GM21447 (cell line): Measurements from ENCODE around the gene CRYBG3.

ENCODE experiments used
- ATAC-seq: cut with Tn5 transposase; IDR thresholded peaks from one replicate; pipeline ENCODE4 v1.9.1; 2021; ENCODE audit not compliant: unreplicated experiment

Gene CRYBG3

DNA sequence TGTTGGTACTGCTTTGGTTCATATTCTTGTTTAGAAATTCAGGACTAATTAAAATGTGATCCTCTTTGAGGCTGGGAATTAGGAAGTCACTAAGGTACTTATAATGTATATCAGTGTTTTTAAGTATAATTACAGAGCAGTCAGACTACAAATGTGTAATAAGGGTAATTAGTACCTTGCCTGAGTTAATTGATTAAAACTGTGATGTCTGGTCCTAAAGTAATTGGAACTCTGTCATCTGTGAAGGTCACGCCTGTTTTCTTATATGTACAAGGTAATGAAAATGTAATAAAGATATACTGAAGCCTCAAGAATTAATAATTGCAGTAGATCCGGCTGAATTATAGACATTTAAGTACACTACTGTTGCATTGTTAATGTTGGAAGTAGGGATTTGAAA is 117.6 kb downstream of the CRYBG3 start:
- no peak for ATAC-seq

DNA sequence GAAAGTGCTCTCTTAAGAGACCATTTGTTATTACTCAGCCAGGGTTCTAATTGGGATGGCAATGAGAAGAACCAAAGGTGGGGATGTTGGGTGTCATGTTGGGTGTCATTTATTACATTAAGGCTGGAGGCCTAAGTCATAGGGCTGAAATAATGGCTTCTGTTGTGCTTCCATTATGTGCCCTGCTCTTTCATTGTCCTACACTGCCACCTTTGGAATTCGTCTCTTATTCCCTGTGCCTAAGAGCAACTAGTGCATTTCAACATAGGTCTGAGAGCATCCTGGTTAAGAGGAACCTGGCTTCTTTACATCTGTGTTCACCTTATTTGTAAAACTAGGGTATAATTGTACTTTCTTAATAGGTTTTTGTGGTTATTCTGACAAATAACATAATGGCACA is 118.2 kb downstream of the CRYBG3 start:
- ATAC-seq = no peak

DNA sequence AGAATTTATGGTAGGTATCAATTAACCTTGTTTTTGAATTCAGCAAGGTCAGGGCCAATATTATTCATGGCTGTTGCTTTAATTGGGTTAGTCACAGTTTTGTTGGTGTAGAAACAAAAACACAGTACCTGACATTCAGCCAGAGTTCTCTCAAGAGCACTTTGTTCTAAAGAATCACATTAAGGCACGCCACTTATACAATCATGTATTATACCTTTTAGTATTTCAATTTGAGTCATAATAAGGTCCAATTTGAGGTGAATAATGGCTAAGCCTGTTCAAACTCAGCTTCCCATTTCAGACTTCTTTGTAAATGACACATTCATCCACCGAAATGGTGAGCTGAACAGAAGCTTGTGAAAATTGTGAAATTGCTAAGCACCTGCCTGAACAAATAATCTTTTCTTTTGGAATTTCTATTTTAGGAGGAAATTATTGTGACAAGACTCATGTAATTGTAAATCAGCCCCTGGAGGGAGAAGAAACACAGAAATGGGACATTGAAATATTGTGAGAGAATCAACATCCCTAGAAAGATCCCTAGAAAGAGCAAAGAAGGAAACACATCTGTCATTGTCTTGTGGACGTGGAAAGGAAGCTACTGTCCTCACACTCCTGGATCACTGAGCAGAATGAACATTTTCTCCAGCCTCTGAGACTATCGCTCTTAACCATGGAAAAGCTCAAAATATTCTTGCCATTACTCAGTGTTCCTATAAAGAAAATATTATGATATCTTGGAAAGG is 121.2 kb downstream of the CRYBG3 start:
- no peak for ATAC-seq

DNA sequence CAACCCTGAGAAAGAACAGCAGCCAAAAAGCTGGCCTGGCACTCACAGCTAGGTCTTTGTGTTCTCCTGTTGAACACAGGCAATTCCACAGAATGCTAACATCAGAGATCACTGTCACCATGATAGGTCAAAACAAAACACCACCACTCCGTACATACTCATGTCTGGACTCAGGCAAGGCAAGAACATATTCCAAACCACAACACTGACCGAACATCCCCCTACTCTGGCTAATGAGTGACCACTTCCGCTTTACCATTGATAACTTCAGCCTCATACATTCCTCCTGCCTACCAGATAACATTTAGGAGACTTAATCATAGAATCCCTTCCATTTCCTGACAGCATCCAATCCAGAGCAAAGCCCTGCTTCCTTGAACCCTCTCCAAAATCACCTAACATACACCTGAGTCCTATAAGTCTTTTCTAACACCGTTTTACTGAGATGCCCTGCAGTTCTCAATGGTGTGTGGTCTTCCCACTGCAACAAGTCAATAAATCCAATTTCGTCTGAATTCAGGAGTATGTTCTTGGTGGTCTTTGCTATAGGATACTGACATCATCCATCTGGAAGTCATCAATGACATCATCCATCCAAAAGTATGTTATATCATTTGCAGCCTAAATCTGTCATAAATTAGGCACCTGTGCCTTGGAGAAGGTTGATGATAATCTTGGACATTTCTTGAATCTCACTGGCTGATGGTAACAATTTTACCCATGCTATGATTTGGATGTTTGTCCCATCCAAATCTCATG is 126.7 kb downstream of the CRYBG3 start:
- ATAC-seq = no peak

DNA sequence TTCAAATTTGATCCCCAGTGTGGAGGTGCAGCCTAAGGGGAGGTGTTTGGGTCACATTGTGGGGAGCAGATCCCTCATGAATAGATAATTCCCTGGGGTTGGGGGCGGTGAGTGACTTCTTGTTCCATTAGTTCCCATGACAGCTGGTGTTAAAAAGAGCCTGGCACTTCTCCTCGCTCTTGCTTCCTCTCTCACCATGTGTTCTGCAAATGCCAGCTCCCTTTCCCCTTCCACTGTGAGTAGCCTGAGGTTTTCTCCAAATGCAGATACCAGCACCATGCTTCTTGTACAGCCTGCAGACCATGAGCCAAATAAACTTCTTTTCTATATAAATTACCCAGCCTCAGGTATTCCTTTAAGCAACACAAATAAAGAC is 127.3 kb downstream of the CRYBG3 start:
- ATAC-seq = no peak

DNA sequence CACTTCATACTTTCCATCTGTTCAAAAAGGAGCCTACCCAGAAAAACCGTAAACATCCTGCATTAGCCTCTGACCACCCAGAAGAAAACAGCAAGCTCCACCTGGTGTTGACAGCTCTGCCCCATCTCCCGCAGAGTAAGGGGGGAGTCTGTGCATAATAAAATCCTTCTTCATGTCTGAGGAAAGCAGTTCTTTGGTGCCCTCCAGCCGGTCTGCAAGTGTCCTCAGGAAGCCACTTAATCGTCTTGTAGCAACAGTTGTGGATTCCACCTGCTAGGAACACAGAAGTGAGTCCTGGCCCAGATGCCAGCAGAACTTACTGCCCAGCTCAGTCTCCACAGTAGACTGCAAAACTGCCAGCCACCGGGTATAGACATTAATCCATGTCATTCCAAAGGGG is 127.9 kb downstream of the CRYBG3 start:
- no peak for ATAC-seq

DNA sequence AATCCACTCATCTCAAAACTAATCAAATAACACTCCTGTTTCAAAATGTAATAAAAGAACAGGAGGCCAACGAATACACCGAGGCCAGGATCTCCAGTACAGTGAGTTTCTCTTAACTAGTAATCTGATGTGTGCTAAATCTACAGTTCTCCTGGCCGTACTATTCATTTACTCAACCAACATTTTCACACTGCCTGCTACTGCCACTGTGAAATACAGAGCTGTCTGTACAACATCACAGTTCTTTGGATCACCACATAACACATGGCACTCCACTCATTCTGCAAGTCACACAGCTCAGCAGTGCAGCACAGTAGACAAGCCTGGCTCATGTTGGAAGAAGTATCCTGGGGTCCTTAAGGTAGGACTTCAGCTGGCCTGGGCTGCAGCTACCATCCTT is 128.5 kb downstream of the CRYBG3 start:
- ATAC-seq = no peak

DNA sequence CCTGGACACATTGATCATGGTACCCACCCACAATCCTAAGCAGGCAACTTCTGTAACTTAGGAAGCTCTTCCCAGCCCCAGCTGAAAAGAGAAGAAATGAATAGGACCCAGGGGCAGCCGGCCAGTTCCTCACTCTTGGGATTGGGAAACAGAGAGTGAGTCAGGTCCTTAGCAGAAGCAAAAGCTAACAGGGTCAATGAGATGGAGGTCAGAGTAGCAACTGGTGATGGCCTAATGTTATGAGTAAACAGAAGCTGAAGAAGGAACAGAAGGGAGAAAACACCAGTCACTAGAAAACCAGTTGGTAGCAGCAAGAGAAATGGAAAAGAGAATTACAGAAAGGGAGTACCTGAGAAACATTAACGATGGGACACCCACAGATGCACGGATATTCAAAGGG is 130.5 kb downstream of the CRYBG3 start:
- ATAC-seq = no peak

DNA sequence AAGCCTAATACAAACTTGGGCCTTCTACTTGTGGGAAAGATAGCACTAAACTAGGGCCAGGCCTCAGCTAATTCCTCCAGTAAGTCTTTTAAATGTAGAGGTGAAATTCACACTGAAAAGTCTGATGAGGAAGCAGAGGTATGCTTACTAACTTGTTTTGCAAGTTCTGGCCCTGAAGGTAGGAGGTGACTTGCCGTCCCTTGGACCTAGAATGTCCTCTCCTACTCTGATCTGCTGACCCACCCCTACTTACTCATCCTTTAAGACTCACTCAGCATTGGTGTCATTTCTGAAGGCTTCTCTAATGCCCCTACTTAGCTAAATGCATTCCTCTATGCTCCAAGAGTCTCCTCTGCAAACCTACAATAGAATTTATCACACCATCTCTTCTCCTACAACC is 131.1 kb downstream of the CRYBG3 start:
- ATAC-seq = no peak

DNA sequence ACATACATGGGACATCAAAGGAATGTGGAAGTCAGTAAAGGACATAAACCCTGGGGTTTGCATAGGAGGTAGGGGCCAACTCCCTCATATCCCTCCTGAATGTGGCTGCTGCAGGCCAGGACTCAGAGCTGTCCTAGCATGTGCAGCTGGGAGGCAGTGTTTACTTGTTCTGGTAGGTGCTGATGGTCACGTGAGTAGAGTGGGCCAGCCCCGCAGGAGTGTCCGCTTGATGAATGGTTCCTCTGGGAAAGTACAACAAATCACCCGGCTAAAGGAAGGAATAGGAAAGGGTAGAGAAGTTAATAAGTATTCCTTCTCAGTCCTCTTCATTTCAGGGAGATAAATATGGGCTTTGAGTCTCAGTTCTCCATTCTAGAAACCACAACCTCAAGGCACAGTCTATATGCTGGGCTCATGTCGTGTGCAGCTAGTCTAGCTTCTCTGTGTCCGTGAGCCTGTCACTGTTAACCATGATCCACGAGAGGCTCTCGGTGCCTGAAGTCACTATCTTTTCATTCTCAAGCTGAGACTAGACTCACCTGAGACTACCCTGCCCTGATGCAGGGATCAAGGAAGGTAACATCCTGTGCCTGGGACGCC is 132.5 kb downstream of the CRYBG3 start:
- ATAC-seq = no peak

DNA sequence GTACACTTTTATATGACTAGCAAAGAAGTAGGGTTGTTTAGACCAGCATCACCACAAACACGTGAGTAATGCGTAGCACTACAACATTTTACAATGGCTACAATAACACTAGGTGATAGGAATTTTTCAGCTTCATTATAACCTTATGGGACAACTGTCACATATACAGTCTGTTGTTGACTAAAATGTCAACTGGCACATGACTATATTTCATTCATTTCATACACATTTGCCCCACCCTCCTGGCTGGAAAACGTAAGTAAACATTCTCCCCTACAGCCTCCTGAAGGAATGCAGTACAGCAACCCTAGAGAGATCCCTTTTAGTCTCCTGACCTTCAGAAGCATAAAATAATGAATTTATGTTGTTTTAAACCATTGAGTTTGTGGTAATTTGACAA is 134.2 kb downstream of the CRYBG3 start:
- ATAC-seq = no peak

DNA sequence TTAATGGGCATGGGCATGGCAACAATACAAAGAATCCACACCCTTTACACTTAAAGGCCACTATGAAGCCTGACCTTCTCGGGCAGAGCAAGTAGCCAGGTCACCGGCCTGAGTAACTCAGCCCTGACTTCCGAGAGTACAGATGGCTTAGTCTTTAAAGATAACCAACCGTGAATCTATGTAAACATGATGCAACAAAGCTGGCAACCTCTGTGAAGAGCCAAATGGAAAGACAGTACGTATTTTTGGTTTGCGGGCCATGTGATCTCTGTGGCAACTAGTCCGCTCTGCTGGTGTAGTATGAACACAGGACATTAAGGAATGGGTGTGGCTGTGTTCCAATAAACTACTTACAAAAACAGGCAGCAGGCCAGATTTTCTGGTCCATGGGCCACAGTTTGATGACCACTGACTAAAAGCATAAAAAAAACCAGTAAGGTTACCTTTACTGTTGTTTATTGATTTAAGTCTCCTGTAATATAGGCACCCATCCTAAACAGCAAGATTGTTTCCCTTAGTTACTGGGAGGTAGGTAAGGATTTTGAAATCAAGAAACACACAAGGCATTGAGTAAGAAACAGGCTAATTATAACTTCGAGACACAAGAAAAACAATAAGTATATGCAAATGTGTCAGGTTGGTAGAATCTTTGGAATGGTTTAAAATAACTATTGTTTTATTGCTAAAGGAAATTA is 136.0 kb downstream of the CRYBG3 start:
- ATAC-seq = no peak

DNA sequence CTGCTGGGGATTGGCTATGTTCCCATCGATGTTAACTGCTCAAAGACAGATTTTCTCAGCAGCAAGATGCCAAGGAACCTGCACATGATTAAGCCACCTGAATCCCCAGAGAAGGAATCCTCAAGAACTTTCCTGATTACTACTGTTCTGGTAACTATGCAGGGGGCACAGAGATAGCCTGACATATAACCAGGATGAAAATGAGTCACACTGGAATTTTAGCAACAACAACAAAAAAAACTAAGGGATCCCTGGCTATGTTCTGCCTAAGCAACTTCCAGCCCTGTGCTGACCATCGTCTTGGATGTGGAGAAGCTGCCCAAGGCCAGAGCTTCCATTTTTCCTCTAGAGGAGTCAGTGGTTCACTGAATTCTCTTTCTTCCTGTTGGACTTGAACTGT is 136.6 kb downstream of the CRYBG3 start:
- no peak for ATAC-seq

DNA sequence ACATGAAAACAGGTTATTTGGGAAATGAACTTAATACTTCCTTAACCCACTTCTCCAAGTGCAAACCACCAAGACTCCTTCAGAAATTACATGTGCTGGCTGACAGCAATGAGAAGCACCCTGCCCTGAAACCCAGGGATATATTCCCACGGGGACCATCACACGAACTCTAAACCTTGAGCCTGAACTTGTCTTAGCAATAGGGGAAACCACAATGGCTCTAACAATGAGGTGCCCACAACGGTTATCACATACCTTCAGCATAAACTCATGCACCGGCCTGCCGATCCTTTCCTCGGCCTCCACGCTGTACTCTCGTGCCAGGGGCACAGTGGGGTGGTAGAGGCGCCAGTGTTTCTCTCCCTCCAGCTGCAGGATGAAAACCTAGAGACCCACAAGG is 137.0 kb downstream of the CRYBG3 start:
- no peak for ATAC-seq

DNA sequence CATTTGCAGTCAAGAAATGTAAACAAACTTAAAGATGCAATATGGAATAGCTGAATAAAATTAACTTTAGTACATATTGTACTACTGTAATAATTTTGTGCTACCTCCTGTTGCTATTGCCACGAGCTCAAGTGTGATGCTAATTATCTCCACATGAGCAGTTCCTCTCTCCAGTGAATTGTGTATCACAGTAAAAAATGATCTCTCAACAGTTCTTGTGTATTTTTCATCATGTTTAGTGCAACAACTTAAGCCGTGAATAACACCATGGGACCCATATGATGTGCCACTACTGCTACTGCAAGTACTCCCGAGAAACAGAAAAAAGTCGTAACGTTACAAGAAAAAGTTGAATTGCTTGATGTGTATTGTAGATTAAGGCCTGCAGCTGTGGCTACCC is 138.1 kb downstream of the CRYBG3 start:
- ATAC-seq = no peak

DNA sequence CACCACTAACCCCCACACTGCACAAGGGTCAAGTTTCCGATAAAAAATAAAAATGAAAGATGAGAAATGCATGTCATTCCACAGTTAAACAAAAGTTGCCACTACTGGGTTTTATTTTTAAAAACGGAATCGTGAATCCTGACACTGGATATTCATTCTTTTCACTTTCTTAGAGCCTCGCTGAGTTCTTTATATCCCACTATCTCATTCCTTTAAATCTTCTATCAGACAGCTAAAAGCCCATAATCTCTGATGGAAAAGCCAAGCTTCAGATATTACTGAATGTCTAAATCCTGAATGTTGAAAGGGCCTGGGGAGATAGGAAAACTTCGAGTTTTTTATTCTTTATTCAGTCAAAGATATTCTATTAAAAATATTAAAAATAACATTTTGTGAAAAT is 138.7 kb downstream of the CRYBG3 start:
- no peak for ATAC-seq

DNA sequence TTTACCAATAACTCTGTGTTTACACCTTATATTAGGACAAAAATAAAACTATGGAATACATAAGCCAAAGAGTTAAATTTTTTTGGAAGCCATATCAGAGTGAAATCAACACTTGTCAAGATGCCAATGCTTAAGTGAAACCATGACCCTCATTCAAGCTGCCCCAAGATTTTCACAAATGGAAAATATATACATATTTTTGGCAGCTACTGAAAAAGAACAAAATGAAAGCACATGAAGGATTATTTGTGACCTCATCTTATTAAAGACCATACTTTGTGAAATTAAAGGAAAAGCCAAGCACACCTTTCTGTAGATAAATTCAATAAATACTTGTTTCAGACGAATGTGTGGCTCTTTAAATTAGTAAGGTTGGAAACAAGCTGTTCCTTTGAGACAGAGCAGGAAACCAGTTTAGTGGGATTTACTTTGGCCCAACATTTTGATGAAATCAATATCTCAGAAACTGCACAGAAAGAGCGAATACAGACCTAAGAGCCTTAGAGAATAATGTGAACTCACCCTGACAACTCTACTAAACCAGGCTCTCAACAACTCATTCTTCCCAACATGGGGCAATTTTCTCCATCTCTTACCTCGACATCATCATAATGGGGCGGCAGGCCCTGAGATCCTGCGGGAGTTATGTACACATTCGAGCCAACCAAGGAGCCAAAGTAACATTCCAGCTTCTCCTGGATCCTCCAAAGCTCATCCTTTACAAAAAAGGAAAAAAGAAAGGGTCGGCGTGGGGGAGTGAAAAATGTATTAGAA is 139.4 kb downstream of the CRYBG3 start:
- ATAC-seq = no peak

DNA sequence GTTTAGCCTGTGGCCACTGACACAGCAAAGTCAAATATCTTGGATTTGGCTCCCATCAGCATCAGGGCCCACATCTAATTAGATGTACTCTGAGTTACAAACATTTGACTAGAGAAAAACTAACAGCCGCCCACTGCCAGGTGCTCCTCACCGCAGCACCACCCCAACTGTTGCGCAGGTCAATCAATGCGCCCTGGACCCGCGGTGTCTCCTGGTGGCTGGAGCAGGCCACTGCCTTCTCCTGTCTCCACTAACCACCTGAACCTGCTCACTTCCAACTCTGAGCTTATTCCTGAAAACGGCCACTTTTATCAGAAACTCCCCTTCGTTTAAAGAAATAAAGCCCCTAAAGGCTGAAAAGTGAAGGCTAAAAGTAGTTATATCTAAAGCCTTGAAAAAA is 146.2 kb downstream of the CRYBG3 start:
- ATAC-seq = no peak

DNA sequence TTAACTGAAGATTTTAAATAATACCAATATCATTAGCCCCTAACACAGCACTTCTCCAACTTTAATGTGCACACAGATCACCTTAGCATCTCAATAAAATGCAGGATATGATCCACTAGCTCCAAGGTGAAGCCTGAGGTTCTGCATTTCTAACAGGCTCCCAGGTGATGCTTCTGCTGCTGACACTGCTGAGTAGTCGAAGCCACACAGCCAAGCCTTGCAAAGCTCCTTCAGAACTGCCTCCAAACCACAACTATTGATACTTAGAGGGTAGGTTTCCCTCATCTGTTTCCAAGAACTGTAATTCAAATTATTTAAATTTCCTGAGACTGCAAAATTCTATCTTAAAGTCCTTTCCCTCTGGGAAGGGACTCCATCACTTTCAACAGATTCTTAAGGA is 146.6 kb downstream of the CRYBG3 start:
- ATAC-seq = no peak

DNA sequence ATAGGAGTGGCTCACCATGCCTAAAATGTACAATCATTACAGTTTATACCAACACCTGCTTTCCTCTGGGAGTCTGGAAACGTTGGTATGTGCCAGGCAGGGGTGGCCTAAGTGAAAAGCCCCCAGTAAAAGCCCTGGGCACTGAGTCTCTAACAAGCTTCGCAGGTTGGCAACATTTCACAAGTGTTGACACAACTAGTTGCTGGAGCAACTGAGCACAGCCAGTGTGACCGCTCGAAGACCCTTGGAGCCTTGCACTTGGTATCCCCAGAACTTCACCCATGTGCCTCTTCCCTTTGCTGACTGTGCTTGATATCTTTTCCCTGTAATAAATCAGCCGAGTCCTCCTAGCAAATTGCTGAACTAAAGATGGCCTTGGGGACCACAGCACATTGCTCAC is 147.7 kb downstream of the CRYBG3 start:
- ATAC-seq = no peak

DNA sequence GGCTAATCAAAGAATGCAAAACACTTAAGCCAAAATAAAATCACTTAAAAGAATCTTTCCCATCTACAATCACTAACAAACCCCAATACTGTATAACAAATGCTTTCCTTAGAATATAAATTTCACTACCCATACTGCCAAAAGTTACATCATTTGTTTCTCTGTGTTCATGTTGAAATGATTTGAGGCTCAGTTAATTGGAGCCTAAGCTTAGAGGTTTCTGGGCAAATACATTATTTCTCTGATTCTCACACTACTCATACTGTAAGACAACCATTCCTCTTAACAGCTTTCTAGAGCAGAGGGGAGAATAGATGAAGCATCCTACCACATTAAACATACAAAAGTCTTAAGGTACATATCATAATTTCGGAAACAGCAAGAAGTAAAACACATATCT is 148.3 kb downstream of the CRYBG3 start:
- no peak for ATAC-seq
